GM23248 (cell line): Measurements from ENCODE around the gene FAM241B. TPM values are rescaled to one million over a fixed set of nuclear protein-coding genes. Genes with fewer than 3 reads are reported as not detected.
A peak's percentile ranks its signal among the peaks of the same experiment; 100 is the strongest.

Source experiments
- DNase-seq: peaks from one replicate; pipeline ENCODE4 v3.0.0-alpha.2; 2015
- H2AFZ ChIP-seq: fragments of 200-600 bp; sonication (generic); 2 replicates; pipeline ENCODE4 v1.6.1; 2016; ENCODE audit warnings: antibody characterized with exemption
- H3F3A ChIP-seq: fragments of 200-600 bp; sonication (generic); 2 replicates; pipeline ENCODE4 v1.6.1; 2016; ENCODE audit warnings: mild to moderate bottlenecking, antibody characterized with exemption, mixed run types; ENCODE audit not compliant: insufficient read depth
- H3K27ac ChIP-seq: fragments of 200-600 bp; sonication (generic); 2 replicates; pipeline ENCODE4 v1.5.1; 2016; ENCODE audit warnings: mild to moderate bottlenecking
- H3K27me3 ChIP-seq: fragments of 200-600 bp; sonication (generic); replicated peaks from 2 replicates; pipeline ENCODE4 v1.6.1; 2016; ENCODE audit warnings: mild to moderate bottlenecking; ENCODE audit not compliant: insufficient read depth
- H3K36me3 ChIP-seq: fragments of 200-600 bp; sonication (generic); 2 replicates; pipeline ENCODE4 v1.6.1; 2016; ENCODE audit warnings: low read depth, mild to moderate bottlenecking
- H3K4me1 ChIP-seq: fragments of 200-600 bp; sonication (generic); 2 replicates; pipeline ENCODE4 v1.6.1; 2016; ENCODE audit warnings: mild to moderate bottlenecking; ENCODE audit not compliant: insufficient read depth
- H3K4me2 ChIP-seq: fragments of 200-600 bp; sonication (generic); one replicate; pipeline ENCODE4 v1.6.1; 2016; ENCODE audit warnings: mild to moderate bottlenecking; ENCODE audit not compliant: unreplicated experiment
- H3K4me3 ChIP-seq: fragments of 200-600 bp; sonication (generic); 2 replicates; pipeline ENCODE4 v1.5.1; 2016; ENCODE audit warnings: mild to moderate bottlenecking
- H3K79me2 ChIP-seq: fragments of 200-600 bp; sonication (generic); 2 replicates; pipeline ENCODE4 v1.6.1; 2016; ENCODE audit warnings: mild to moderate bottlenecking; ENCODE audit not compliant: insufficient read depth
- H3K9ac ChIP-seq: fragments of 200-600 bp; sonication (generic); 2 replicates; pipeline ENCODE4 v1.6.1; 2016; ENCODE audit warnings: mild to moderate bottlenecking
- H3K9me2 ChIP-seq: fragments of 200-600 bp; sonication (generic); 2 replicates; pipeline ENCODE4 v1.6.1; 2016; ENCODE audit warnings: mixed run types, mild to moderate bottlenecking, moderate library complexity; ENCODE audit not compliant: insufficient read depth
- H3K9me3 ChIP-seq: fragments of 200-600 bp; sonication (generic); one replicate; pipeline ENCODE4 v1.6.1; 2017; ENCODE audit warnings: low read depth
- H4K20me1 ChIP-seq: fragments of 200-600 bp; sonication (generic); 2 replicates; pipeline ENCODE4 v1.6.0; 2016; ENCODE audit not compliant: insufficient read depth
- EZH2 ChIP-seq: fragments of 200-600 bp; sonication (generic); IDR thresholded peaks from 2 replicates; pipeline ENCODE4 v1.6.1; 2018; ENCODE audit warnings: antibody characterized with exemption, mild to moderate bottlenecking; ENCODE audit not compliant: insufficient read depth, poor library complexity, severe bottlenecking
- EZH2phosphoT487 ChIP-seq: fragments of 200-600 bp; sonication (generic); IDR thresholded peaks from 2 replicates; pipeline ENCODE4 v1.6.1; 2018; ENCODE audit warnings: antibody characterized with exemption, moderate library complexity, mild to moderate bottlenecking, low read depth; ENCODE audit not compliant: insufficient read depth
- WGBS, 2 experiments: methylation state at CpG; one replicate each; pipeline ENCODE4 v1.1.6; 2015 to 2017; ENCODE audit warnings: low lambda C conversion rate in 2 of 2, low coverage in 1 of 2; ENCODE audit errors: missing lambda C conversion rate in 2 of 2; 5-methylcytosine and 5-hydroxymethylcytosine counted together
- in situ Hi-C: fragments of 300-500 bp; cut with MboI; formaldehyde crosslinking; loops from 2 replicates; pipeline ENCODE4 v1.15.0; 2020
- polyA plus RNA-seq: library from polyadenylated mRNA; unstranded; fragments of >200 nt; fragmentation: Nextera tagmentation; extraction: Ambion mirVana; gene quantifications from 2 replicates; pipeline ENCODE4 v1.2.1, GENCODE V29; 2016
- total RNA-seq: library from RNA; depleted of rRNA; stranded (reverse); fragments of >200 nt; shearing (Covaris generic); gene quantifications from 2 replicates; pipeline ENCODE4 v1.2.3, GENCODE V29; 2014

The FAM241B gene
- total and polyA plus RNA-seq, 2 experiments from 2014 or later, result 0.18 TPM; not detected in 1

DNA sequence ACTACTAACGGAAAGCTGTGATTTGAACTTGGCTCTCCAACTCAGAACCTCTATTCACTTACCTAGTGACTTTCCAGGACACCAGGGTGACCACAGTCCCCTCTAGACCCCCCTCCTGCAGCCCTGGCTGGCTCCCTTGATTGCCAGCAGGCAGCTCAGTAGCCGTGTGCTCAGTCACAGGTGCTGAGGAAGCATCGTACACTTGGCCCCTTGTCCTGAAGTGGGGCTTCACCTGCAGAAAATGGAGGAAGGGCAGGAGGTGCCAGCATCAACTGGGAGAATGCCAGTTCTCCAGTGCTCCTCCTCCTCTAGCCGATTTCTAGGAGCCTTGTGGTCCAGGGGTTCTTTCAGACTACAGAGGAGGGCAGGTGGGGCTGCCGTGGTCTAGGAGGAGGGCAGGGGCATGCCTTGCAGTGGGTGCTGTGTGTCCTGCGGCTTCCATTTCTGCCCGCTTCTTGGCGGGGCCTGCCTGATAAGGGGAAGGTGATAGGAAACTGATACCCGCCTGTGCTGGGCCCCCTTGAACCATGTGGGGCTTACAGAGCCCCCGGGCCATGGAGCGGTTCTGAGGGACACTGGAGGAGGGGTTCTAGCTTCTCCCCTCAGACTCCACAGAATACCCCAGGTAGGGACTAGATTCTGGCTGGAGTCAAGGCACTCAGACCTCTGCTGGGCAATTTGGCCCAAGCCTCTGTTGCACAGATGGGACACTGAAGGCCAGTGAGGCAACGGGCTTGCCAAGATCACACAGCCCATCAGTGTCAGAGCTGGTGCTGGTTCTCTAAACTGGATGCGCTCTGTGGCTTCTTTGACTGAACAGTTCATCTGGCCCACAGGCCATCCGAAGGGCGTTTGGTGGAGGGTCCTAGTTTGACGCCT lies 14.0 kb downstream of the FAM241B start:
- Histone ChIP-seq H2AFZ (no peak overlapping the region), H3K9ac (no peak overlapping the region), H3F3A (no peaks in the 10 kb centered on the region), H3K9me2 (no peaks in the 10 kb centered on the region), H3K4me3 (no peak overlapping the region), H3K4me2 (no peak overlapping the region), H3K4me1 (no peaks in the 10 kb centered on the region), H4K20me1 (no peaks in the 10 kb centered on the region), H3K27ac (no peak overlapping the region), H3K27me3 (peaks cover 25% of the 10 kb centered on the region), H3K36me3 (no peaks in the 10 kb centered on the region), H3K79me2 (no peaks in the 10 kb centered on the region), H3K9me3 (no peaks in the 10 kb centered on the region)
- WGBS, 2 experiments, result 38 to 42% methylated on average over 15 to 16 of the region's 16 CpGs
- TF ChIP-seq EZH2phosphoT487, result no peak
- no peak for TF ChIP-seq EZH2
- in situ Hi-C loops, result no loop called here
- DNase-seq, result no peak

DNA sequence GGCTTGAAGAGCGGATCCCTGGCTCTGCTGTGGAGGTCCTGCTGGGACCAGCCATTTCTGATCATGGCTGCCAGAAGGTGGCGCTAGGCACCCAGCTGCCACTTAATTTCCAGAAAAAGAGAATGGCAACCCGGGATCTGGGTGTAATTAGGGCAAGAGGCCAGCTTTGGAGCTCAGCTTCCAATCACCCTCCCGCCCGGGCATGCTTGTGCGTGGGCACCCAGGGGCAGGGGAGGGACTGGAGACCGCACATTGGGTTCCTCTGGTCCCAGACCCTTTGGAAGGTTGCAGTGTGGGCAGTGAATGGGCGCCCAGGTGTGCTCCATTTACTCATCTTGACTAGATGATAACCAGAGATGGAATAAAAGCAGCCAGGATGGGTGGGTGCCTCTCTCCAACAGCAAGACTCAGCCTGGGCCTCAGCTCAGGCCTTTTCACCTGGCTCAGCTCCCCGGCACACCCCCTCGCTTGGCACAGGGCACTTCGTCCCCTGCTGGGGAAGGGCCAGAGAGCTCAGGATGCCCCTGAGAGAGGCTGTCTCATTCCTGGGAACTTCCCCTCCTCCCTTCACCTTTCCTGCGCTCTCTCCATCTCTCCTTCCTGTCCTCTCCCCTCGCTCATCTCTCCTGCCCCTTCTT lies 14.7 kb downstream of the FAM241B start:
- H3K36me3 ChIP-seq, result no peaks in the 10 kb centered on the region
- H3K27me3 ChIP-seq, result peaks cover 25% of the 10 kb centered on the region
- in situ Hi-C loops, result no loop called here
- no peak overlapping the region for H3K4me3 ChIP-seq
- TF ChIP-seq EZH2 (no peak), EZH2phosphoT487 (no peak)
- H3K9me2 ChIP-seq, result no peaks in the 10 kb centered on the region
- no peaks in the 10 kb centered on the region for H3K9me3 ChIP-seq
- peak; percentile 74 for DNase-seq
- H3K79me2 ChIP-seq, result no peaks in the 10 kb centered on the region
- H4K20me1 ChIP-seq, result no peaks in the 10 kb centered on the region
- H3K4me2 ChIP-seq, result no peak overlapping the region
- H3K9ac ChIP-seq, result no peak overlapping the region
- no peak overlapping the region for H2AFZ ChIP-seq
- H3K27ac ChIP-seq, result no peak overlapping the region
- no peaks in the 10 kb centered on the region for H3F3A ChIP-seq
- WGBS, 2 experiments, result 40 to 41% methylated on average over 13 of the region's 13 CpGs
- H3K4me1 ChIP-seq, result no peaks in the 10 kb centered on the region

DNA sequence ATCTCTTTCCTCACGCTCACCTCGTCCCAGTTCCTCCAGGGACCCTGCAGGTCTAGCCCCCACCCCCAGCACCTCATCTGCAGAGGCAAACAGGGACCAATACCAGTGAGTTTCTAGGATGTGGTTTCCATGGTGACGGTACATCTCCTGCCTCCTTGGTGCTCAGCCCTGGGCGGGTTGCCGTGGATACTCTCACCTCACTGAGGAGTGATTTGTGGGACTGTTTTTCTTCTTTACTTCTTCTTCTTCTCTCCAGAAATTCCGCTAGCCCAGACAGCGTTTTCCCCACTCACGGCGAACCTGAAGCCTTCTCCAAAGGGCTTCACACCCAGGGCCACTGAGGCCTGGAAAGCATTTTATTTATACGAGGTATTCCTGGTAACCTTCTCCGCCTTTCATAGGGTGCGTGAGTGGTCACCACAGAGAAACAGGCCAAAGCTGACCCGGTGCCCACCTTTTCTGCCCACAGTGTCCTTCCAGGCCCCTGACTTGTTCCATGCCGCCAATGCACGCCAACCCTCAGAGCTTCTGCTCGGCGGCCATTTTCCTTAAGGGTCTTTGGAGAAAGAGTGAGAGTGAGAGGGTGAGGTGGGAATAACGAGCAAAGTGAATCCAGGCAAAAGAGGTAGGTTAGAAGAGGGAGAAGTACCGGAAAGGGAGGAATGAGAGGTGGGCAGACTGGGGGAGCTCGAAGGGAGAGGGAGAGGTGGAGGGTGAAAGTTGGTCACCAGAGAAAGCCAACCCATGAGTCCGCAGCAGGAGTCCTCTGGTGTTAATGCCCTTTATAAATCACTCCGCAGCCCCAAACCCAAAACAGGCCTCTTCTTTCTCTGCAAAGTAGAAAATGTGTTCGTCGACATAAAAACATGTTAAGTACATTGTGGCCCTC lies 15.5 kb downstream of the FAM241B start:
- in situ Hi-C loops, result no loop called here
- H3K4me1 ChIP-seq, result no peaks in the 10 kb centered on the region
- H3K27me3 ChIP-seq, result peaks cover 25% of the 10 kb centered on the region
- H3K4me2 ChIP-seq, result no peak overlapping the region
- no peak overlapping the region for H3K4me3 ChIP-seq
- no peaks in the 10 kb centered on the region for H3K36me3 ChIP-seq
- no peaks in the 10 kb centered on the region for H4K20me1 ChIP-seq
- no peak overlapping the region for H2AFZ ChIP-seq
- no peak overlapping the region for H3K27ac ChIP-seq
- TF ChIP-seq EZH2 (no peak), EZH2phosphoT487 (no peak)
- H3F3A ChIP-seq, result no peaks in the 10 kb centered on the region
- H3K9ac ChIP-seq, result no peak overlapping the region
- H3K9me3 ChIP-seq, result no peaks in the 10 kb centered on the region
- no peak for DNase-seq
- no peaks in the 10 kb centered on the region for H3K9me2 ChIP-seq
- WGBS, 2 experiments, result 73 to 76% methylated on average over 24 of the region's 24 CpGs
- H3K79me2 ChIP-seq, result no peaks in the 10 kb centered on the region
